Measurements from ENCODE around the gene AUTS2.

The AUTS2 gene

GRCh38 chr7:70420381-70420662 lies 822.0 kb downstream of the AUTS2 start:
- DNase-seq (ENCODE audit: low read depth): no peak

GRCh38 chr7:70421319-70421718 lies 823.0 kb downstream of the AUTS2 start:
- DNase-seq (ENCODE audit: low read depth): no peak

- no peak for DNase-seq (ENCODE audit: low read depth)
Measured at GRCh38 chr7:70426249-70426880, 828.1 kb downstream of the AUTS2 start.

- DNase-seq (ENCODE audit: low read depth): no peak
Measured at GRCh38 chr7:70432567-70433001, 834.3 kb downstream of the AUTS2 start.

GRCh38 chr7:70434376-70434775 lies 836.1 kb downstream of the AUTS2 start:
- no peak for DNase-seq (ENCODE audit: low read depth)

- no peak for DNase-seq (ENCODE audit: low read depth)
Measured at GRCh38 chr7:70434821-70435220, 836.5 kb downstream of the AUTS2 start.

GRCh38 chr7:70435634-70436033 lies 837.4 kb downstream of the AUTS2 start:
- DNase-seq (ENCODE audit: low read depth): no peak

- no peak for DNase-seq (ENCODE audit: low read depth)
Measured at GRCh38 chr7:70436790-70437350, 838.6 kb downstream of the AUTS2 start.

- no peak for DNase-seq (ENCODE audit: low read depth)
Measured at GRCh38 chr7:70439651-70440050, 841.4 kb downstream of the AUTS2 start.

GRCh38 chr7:70446448-70447143 lies 848.3 kb downstream of the AUTS2 start:
- no peak for DNase-seq (ENCODE audit: low read depth)

- DNase-seq (ENCODE audit: low read depth): no peak
Measured at GRCh38 chr7:70448312-70448906, 850.1 kb downstream of the AUTS2 start.

GRCh38 chr7:70450731-70451130 lies 852.5 kb downstream of the AUTS2 start:
- no peak for DNase-seq (ENCODE audit: low read depth)

- DNase-seq (ENCODE audit: low read depth): no peak
Measured at GRCh38 chr7:70455925-70456324, 857.6 kb downstream of the AUTS2 start.

- no peak for DNase-seq (ENCODE audit: low read depth)
Measured at GRCh38 chr7:70456719-70457118, 858.4 kb downstream of the AUTS2 start.

GRCh38 chr7:70457482-70457881 lies 859.2 kb downstream of the AUTS2 start:
- DNase-seq (ENCODE audit: low read depth): no peak

GRCh38 chr7:70457883-70458680 lies 859.8 kb downstream of the AUTS2 start:
- DNase-seq (ENCODE audit: low read depth): no peak

GRCh38 chr7:70458745-70459144 lies 860.5 kb downstream of the AUTS2 start:
- DNase-seq (ENCODE audit: low read depth): no peak

GRCh38 chr7:70459546-70459945 lies 861.3 kb downstream of the AUTS2 start:
- DNase-seq (ENCODE audit: low read depth): no peak

- no peak for DNase-seq (ENCODE audit: low read depth)
Measured at GRCh38 chr7:70460071-70460470, 861.8 kb downstream of the AUTS2 start.

GRCh38 chr7:70460562-70460961 lies 862.3 kb downstream of the AUTS2 start:
- no peak for DNase-seq (ENCODE audit: low read depth)

GRCh38 chr7:70463352-70463938 lies 865.2 kb downstream of the AUTS2 start:
- no peak for DNase-seq (ENCODE audit: low read depth)

- no peak for DNase-seq (ENCODE audit: low read depth)
Measured at GRCh38 chr7:70466725-70467364, 868.6 kb downstream of the AUTS2 start.

All from stimulated activated CD8-positive, alpha-beta memory T cell treated with anti-CD3 and anti-CD28 coated beads, Interleukin-15, amount 100 ng/mL, for 24 hours (primary cell).